Ovary (tissue), 9 donors: ENCODE data around the gene LCN6. TPM values are rescaled to one million over a fixed set of nuclear protein-coding genes. Genes with fewer than 3 reads are reported as not detected.

Source experiments
- DNase-seq, 5 donors: peaks; one replicate each; pipeline ENCODE4 v3.0.0-alpha.2; 2019 to 2020
- H3K27ac ChIP-seq, 2 donors: fragments of 200-600 bp; one replicate each; pipeline versions ENCODE4 v1.5.1 to v1.8.0; 2019 to 2022
- H3K27me3 ChIP-seq: fragments of 200-600 bp; one replicate; pipeline ENCODE4 v1.8.0; 2022
- H3K36me3 ChIP-seq: fragments of 200-600 bp; sonication (generic); one replicate; pipeline ENCODE4 v1.5.1; 2019
- H3K4me1 ChIP-seq: one replicate; pipeline ENCODE4 v1.8.1; 2013; ENCODE audit warnings: mild to moderate bottlenecking, moderate library complexity; ENCODE audit not compliant: insufficient read depth
- H3K4me3 ChIP-seq: fragments of 200-600 bp; sonication (generic); one replicate; pipeline ENCODE4 v1.5.1; 2017
- H3K9me3 ChIP-seq, 2 donors: fragments of 200-600 bp in 1 of 2; sonication (generic) in 1 of 2; one replicate each; pipeline versions ENCODE4 v1.5.1 to v1.8.1; 2013 to 2019; ENCODE audit warnings: mild to moderate bottlenecking in 1 of 2, moderate library complexity in 1 of 2
- CTCF ChIP-seq, 3 donors: fragments of 450-650 bp in 2 of 3; fragments of 200-600 bp in 1 of 3; IDR thresholded peaks; one replicate each; pipeline versions ENCODE4 v1.5.1 to v1.8.0; 2016 to 2022; ENCODE audit warnings: antibody characterized with exemption in 3 of 3, mild to moderate bottlenecking in 1 of 3
- EP300 ChIP-seq: sonication (generic); formaldehyde crosslinking; IDR thresholded peaks from one replicate; pipeline ENCODE4 v1.6.1; 2017; ENCODE audit warnings: antibody characterized with exemption
- POLR2A ChIP-seq: fragments of 450-650 bp; IDR thresholded peaks from one replicate; pipeline ENCODE4 v1.6.1; 2017; ENCODE audit warnings: antibody characterized with exemption, mild to moderate bottlenecking, moderate library complexity
- WGBS, 3 donors: extraction: QIAGEN DNeasy Blood & Tissue Kit in 1 of 3; methylation state at CpG; one replicate each; pipeline versions ENCODE4 v1.1.5 to v1.1.7; 2013 to 2017; 5-methylcytosine and 5-hydroxymethylcytosine counted together
- intact Hi-C, 4 donors: fragments of 100-400 bp; cut with DNase I; formaldehyde crosslinking; loops; one replicate each; pipeline versions ENCODE4 v1.11.0 to v1.15.1; 2022 to 2023
- microRNA-seq, 3 donors: library from miRNA; unstranded; fragments of <30 nt; microRNA quantifications; one replicate each; pipeline versions ENCODE4 to v1.2.0, GENCODE V29; 2019 to 2020
- polyA plus RNA-seq, 2 donors: library from polyadenylated mRNA; stranded (reverse); fragments of 200-250 nt in 1 of 2; fragments of 350-450 nt in 1 of 2; fragmentation: Illumina TruSeq in 1 of 2; extraction: RNeasy Lipid Tissue Mini Kit (QIAGEN cat#74804) in 1 of 2; gene quantifications; one replicate each; pipeline ENCODE4 v1.2.3, GENCODE V29; 2013 to 2014
- small RNA-seq: library from RNA; depleted of rRNA; stranded (forward); fragments of <200 nt; gene quantifications from one replicate; pipeline ENCODE3, GENCODE V24; 2016
- total RNA-seq, 7 donors: library from RNA; depleted of rRNA in 2 of 7; stranded (reverse); fragments of >200 nt in 2 of 7; fragmentation: NEBNext Ultra II Directional in 3 of 7; extraction: Animal tissue kit (Norgen Biotek cat#: 25700) in 3 of 7; gene quantifications; one replicate each; pipeline versions ENCODE4 v1.1.0 to v1.2.4, GENCODE V29; 2016 to 2023
- donor health status: DM: no; HTN: no; CAD: no; lungs with moderate emphysema.
- donor health status: DM: no; HTN: no; CAD: no.
- donor health status: Bipolar disorder and iron deficiency.
- donor health status: DM: yes; HTN: yes; CAD: no.
- donor health status: DM: no; HTN: no; CAD: no.
- donor health status: DM: yes; HTN: yes; CAD: no.

The LCN6 gene
- total and polyA plus RNA-seq, 9 donors = 1.6 to 59.3 (median 8.3) TPM

DNA sequence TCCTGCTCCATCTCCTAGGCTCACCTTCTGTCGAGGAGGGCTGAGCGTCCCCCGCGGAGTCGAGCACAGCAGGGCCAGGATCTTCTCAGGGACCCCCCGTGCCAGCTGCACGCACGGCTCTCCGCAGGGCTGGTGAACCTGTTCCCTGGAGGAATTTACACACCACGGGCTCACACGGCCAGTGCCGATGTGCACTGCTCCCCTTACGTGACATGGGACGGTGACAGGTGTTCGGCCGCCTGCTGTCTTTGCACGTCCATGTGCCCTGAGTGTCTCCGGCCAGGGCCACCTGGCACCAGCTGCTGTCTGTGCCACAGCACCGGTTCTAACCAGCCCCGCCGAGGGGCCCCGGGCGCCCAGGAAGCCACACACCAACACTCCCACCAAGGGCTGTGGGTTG lies 52.4 kb downstream of the LCN6 start:
- no peaks in the 10 kb centered on the region for H3K36me3 ChIP-seq
- no peak overlapping the region for H3K4me3 ChIP-seq
- intact Hi-C loops = no loop called here
- TF ChIP-seq CTCF (IDR thresholded peaks at IDR 0.05) (no peak), POLR2A (no peak), EP300 (no peak)
- H3K27me3 ChIP-seq = no peaks in the 10 kb centered on the region
- no peaks in the 10 kb centered on the region for H3K9me3 ChIP-seq
- DNase-seq = peak in 3 of 5 donors; percentile 13 to 33 (median 23)
- 72 to 84% (median 78%) methylated on average over 22 to 23 of the region's 23 CpGs for WGBS, 3 donors
- no peak overlapping the region for H3K27ac ChIP-seq
- H3K4me1 ChIP-seq = peaks cover 3% of the 10 kb centered on the region

DNA sequence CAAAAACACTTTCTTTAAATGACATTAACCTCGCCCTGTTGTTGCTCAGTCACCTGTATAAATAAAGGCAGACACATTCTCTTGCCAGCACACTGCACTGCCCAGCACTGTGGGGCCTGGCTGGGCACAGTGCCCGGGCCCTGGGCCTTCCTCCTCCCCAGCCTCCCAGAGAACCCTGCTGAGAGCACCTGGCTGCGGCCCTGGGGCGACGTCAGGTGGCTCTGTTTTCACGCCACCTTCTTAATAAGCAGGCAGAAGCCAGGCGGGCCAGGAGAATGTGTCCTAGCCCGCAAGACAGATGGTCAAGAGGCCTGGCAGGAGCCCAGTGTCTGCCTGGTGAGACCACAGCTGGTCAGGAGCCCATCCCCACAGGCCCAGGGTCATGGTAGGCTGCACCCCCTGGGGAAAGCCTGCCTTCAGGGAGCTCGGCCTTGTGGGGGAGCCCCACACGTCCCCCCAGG lies 52.9 kb downstream of the LCN6 start:
- Histone ChIP-seq H3K27ac (no peak overlapping the region), H3K4me1 (peaks cover 3% of the 10 kb centered on the region), H3K36me3 (no peaks in the 10 kb centered on the region), H3K9me3 (no peaks in the 10 kb centered on the region), H3K4me3 (no peak overlapping the region), H3K27me3 (no peaks in the 10 kb centered on the region)
- TF ChIP-seq POLR2A (no peak), EP300 (no peak), CTCF (IDR thresholded peaks at IDR 0.05) (no peak)
- peak in 1 of 5 donors; percentile 33 for DNase-seq
- intact Hi-C loops = no loop called here
- 81 to 86% (median 86%) methylated on average over 10 of the region's 10 CpGs for WGBS, 3 donors

DNA sequence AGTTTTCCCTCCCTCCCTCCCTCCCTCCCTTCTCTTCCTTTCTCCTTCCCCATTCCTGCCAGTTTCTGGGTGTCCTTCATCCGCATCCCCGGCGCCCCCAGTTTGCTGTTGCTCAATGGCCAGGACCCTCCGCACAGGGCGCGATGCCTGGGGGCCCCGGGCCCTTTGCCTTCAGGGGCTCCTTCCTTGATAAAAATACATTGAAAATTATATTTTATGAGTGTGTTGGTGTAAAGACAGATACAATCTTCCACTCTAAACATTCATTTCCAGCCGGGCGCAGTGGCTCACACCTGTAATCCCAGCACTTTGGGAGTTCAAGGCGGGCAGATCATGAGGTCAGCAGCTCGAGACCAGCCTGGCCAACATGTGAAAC lies 53.5 kb downstream of the LCN6 start:
- intact Hi-C loops = no loop called here
- no peaks in the 10 kb centered on the region for H3K36me3 ChIP-seq
- H3K4me3 ChIP-seq = no peak overlapping the region
- DNase-seq = no peak
- no peaks in the 10 kb centered on the region for H3K9me3 ChIP-seq
- no peak overlapping the region for H3K27ac ChIP-seq
- H3K4me1 ChIP-seq = peaks cover 3% of the 10 kb centered on the region
- TF ChIP-seq POLR2A (no peak), CTCF (IDR thresholded peaks at IDR 0.05) (no peak), EP300 (no peak)
- 81 to 90% (median 85%) methylated on average over 11 of the region's 11 CpGs for WGBS, 3 donors
- no peaks in the 10 kb centered on the region for H3K27me3 ChIP-seq

GRCh38 chr9:136694163-136694871 lies 54.0 kb downstream of the LCN6 start:
- 37 to 46% (median 41%) methylated on average over 22 to 32 of the region's 32 CpGs for WGBS, 3 donors
- no peaks in the 10 kb centered on the region for H3K27me3 ChIP-seq
- H3K27ac ChIP-seq = no peak overlapping the region
- intact Hi-C loops = no loop called here
- H3K36me3 ChIP-seq = no peaks in the 10 kb centered on the region
- H3K4me1 ChIP-seq = peaks cover 3% of the 10 kb centered on the region
- H3K9me3 ChIP-seq = no peaks in the 10 kb centered on the region
- DNase-seq = peak in 3 of 5 donors; percentile 39 to 54 (median 45)
- H3K4me3 ChIP-seq = no peak overlapping the region
- TF ChIP-seq CTCF (IDR thresholded peaks at IDR 0.05) (no peak), EP300 (no peak)

Small RNA genes lying within 50 kb of the gene (microRNA-seq; reads per million reads assigned to microRNA genes)
- 0 reads per million in 3 donors for gene MIR6722

Small RNA genes lying within 50 kb of the gene (small RNA-seq; reads per million reads assigned to genes)
- not detected for gene ATP6V1G1P3
- gene MIR6722 = not detected

Other genes with a start within 250 kb of the LCN6 start
- gene NOTCH1, start 202.5 kb downstream of the LCN6 start, total RNA-seq = 10 to 100 TPM in 6 of 7 donors, 1 to 10 TPM in 1; 7.3 to 30.9 (median 17.4) TPM
- gene NOTCH1, start 202.5 kb downstream of the LCN6 start, polyA plus RNA-seq = 1 to 10 TPM; 2.5 to 7.8 TPM
- gene EGFL7, start 85.6 kb downstream of the LCN6 start, total RNA-seq = 100 to 1,000 TPM in 1 of 7 donors, 10 to 100 TPM in 6; 27.1 to 113 (median 43.4) TPM
- gene EGFL7, start 85.6 kb downstream of the LCN6 start, polyA plus RNA-seq = 100 to 1,000 TPM in 1 of 2 donors, under 1 TPM in 1; 0.18 to 105 TPM
- 10 to 100 TPM; 14.4 to 40.9 (median 24.8) TPM for gene AGPAT2, start 61.1 kb downstream of the LCN6 start, total RNA-seq
- 10 to 100 TPM in 1 of 2 donors, 1 to 10 TPM in 1; 6.1 to 23.9 TPM for gene AGPAT2, start 61.1 kb downstream of the LCN6 start, polyA plus RNA-seq
- 10 to 100 TPM in 5 of 7 donors, 1 to 10 TPM in 2; 5.2 to 23.4 (median 13.1) TPM for gene DIPK1B, start 36.0 kb downstream of the LCN6 start, total RNA-seq
- gene DIPK1B, start 36.0 kb downstream of the LCN6 start, polyA plus RNA-seq = 10 to 100 TPM in 1 of 2 donors, 1 to 10 TPM in 1; 2.9 to 15.0 TPM
- 10 to 100 TPM in 2 of 7 donors, 1 to 10 TPM in 5; 1.4 to 45.4 (median 4.5) TPM for gene LCN10, start 5.6 kb downstream of the LCN6 start, total RNA-seq
- 10 to 100 TPM in 1 of 2 donors, 1 to 10 TPM in 1; 2.4 to 15.2 TPM for gene LCN10, start 5.6 kb downstream of the LCN6 start, polyA plus RNA-seq
- gene LCN8, start 9.7 kb upstream of the LCN6 start, total RNA-seq = 1 to 10 TPM in 1 of 7 donors, under 1 TPM in 1, not detected in 5; 0.23 to 3.0 TPM
- gene LCN8, start 9.7 kb upstream of the LCN6 start, polyA plus RNA-seq = under 1 TPM in 1 of 2 donors, not detected in 1; 0.36 TPM
- not detected for gene LCN15, start 16.0 kb upstream of the LCN6 start, total RNA-seq
- not detected for gene LCN15, start 16.0 kb upstream of the LCN6 start, polyA plus RNA-seq
- gene TMEM141, start 42.8 kb upstream of the LCN6 start, total RNA-seq = 100 to 1,000 TPM in 1 of 7 donors, 10 to 100 TPM in 6; 43.1 to 115 (median 64.8) TPM
- 10 to 100 TPM; 23.4 to 64.9 TPM for gene TMEM141, start 42.8 kb upstream of the LCN6 start, polyA plus RNA-seq
- 10 to 100 TPM in 1 of 7 donors, 1 to 10 TPM in 6; 1.2 to 11.8 (median 6.6) TPM for gene CCDC183, start 47.8 kb upstream of the LCN6 start, total RNA-seq
- 1 to 10 TPM in 1 of 2 donors, under 1 TPM in 1; 0.47 to 3.1 TPM for gene CCDC183, start 47.8 kb upstream of the LCN6 start, polyA plus RNA-seq
- 10 to 100 TPM; 25.2 to 65.4 (median 56.2) TPM for gene RABL6, start 59.4 kb upstream of the LCN6 start, total RNA-seq
- gene RABL6, start 59.4 kb upstream of the LCN6 start, polyA plus RNA-seq = 10 to 100 TPM; 22.6 to 37.5 TPM
- 1 to 10 TPM in 5 of 7 donors, under 1 TPM in 2; 0.48 to 2.4 (median 1.4) TPM for gene AJM1, start 94.0 kb upstream of the LCN6 start, total RNA-seq
- gene AJM1, start 94.0 kb upstream of the LCN6 start, polyA plus RNA-seq = under 1 TPM in 1 of 2 donors, not detected in 1; 0.93 TPM
- 100 to 1,000 TPM in 2 of 7 donors, 10 to 100 TPM in 5; 39.2 to 132 (median 86.9) TPM for gene PHPT1, start 100.9 kb upstream of the LCN6 start, total RNA-seq
- 10 to 100 TPM; 18.1 to 57.6 TPM for gene PHPT1, start 100.9 kb upstream of the LCN6 start, polyA plus RNA-seq
- gene MAMDC4, start 103.8 kb upstream of the LCN6 start, total RNA-seq = 10 to 100 TPM in 1 of 7 donors, 1 to 10 TPM in 6; 2.1 to 31.4 (median 2.5) TPM
- gene MAMDC4, start 103.8 kb upstream of the LCN6 start, polyA plus RNA-seq = 1 to 10 TPM in 1 of 2 donors, under 1 TPM in 1; 0.15 to 2.6 TPM
- 100 to 1,000 TPM; 306 to 391 (median 336) TPM for gene EDF1, start 117.8 kb upstream of the LCN6 start, total RNA-seq
- gene EDF1, start 117.8 kb upstream of the LCN6 start, polyA plus RNA-seq = 100 to 1,000 TPM; 154 to 444 TPM
- gene TRAF2, start 138.0 kb upstream of the LCN6 start, total RNA-seq = 10 to 100 TPM in 4 of 7 donors, 1 to 10 TPM in 3; 5.6 to 11.9 (median 10.3) TPM
- gene TRAF2, start 138.0 kb upstream of the LCN6 start, polyA plus RNA-seq = 1 to 10 TPM in 1 of 2 donors, under 1 TPM in 1; 0.83 to 7.6 TPM
- 10 to 100 TPM; 49.4 to 75.5 (median 60.5) TPM for gene FBXW5, start 196.2 kb upstream of the LCN6 start, total RNA-seq
- gene FBXW5, start 196.2 kb upstream of the LCN6 start, polyA plus RNA-seq = 10 to 100 TPM in 1 of 2 donors, 1 to 10 TPM in 1; 2.2 to 64.1 TPM
- gene C8G, start 196.7 kb upstream of the LCN6 start, total RNA-seq = under 1 TPM in 1 of 7 donors, not detected in 6; 1.00 TPM
- gene C8G, start 196.7 kb upstream of the LCN6 start, polyA plus RNA-seq = under 1 TPM in 1 of 2 donors, not detected in 1; 0.38 TPM
- 10 to 100 TPM in 5 of 7 donors, 1 to 10 TPM in 2; 1.3 to 40.9 (median 19.2) TPM for gene LCN12, start 203.7 kb upstream of the LCN6 start, total RNA-seq
- gene LCN12, start 203.7 kb upstream of the LCN6 start, polyA plus RNA-seq = 1 to 10 TPM; 1.1 to 6.1 TPM
- gene PTGDS, start 229.0 kb upstream of the LCN6 start, total RNA-seq = 100 to 1,000 TPM in 2 of 7 donors, 10 to 100 TPM in 4, 1 to 10 TPM in 1; 5.8 to 191 (median 59.8) TPM
- 10 to 100 TPM; 13.6 to 43.1 TPM for gene PTGDS, start 229.0 kb upstream of the LCN6 start, polyA plus RNA-seq
- gene LCNL1, start 234.5 kb upstream of the LCN6 start, total RNA-seq = 1 to 10 TPM in 2 of 7 donors, under 1 TPM in 4, not detected in 1; 0.25 to 1.6 (median 0.61) TPM
- under 1 TPM; 0.17 to 0.19 TPM for gene LCNL1, start 234.5 kb upstream of the LCN6 start, polyA plus RNA-seq
- gene PAXX, start 243.9 kb upstream of the LCN6 start, total RNA-seq = 10 to 100 TPM; 23.6 to 48.9 (median 37.5) TPM
- 10 to 100 TPM in 1 of 2 donors, 1 to 10 TPM in 1; 1.1 to 47.8 TPM for gene PAXX, start 243.9 kb upstream of the LCN6 start, polyA plus RNA-seq
- gene CLIC3, start 248.0 kb upstream of the LCN6 start, total RNA-seq = 1 to 10 TPM in 3 of 7 donors, under 1 TPM in 2, not detected in 2; 0.57 to 6.5 (median 1.5) TPM
- 1 to 10 TPM in 1 of 2 donors, not detected in 1; 1.1 TPM for gene CLIC3, start 248.0 kb upstream of the LCN6 start, polyA plus RNA-seq